GM04503 (cell line): ENCODE results near the gene CABP7.

Source experiments
- DNase-seq: peaks from one replicate; pipeline ENCODE4 v3.0.0-alpha.2; 2012; ENCODE audit warnings: low read depth

CABP7 gene

GRCh38 chr22:29719899-29720645 lies at the start of gene CABP7:
Gene CABP7, plus strand, starts transcription at chr22:29720003. Its CDS starts 422 bp downstream, at chr22:29720425.
- no peak for DNase-seq

- no peak for DNase-seq
Measured at GRCh38 chr22:29670626-29671025, 49.2 kb upstream of the CABP7 start.

DNA sequence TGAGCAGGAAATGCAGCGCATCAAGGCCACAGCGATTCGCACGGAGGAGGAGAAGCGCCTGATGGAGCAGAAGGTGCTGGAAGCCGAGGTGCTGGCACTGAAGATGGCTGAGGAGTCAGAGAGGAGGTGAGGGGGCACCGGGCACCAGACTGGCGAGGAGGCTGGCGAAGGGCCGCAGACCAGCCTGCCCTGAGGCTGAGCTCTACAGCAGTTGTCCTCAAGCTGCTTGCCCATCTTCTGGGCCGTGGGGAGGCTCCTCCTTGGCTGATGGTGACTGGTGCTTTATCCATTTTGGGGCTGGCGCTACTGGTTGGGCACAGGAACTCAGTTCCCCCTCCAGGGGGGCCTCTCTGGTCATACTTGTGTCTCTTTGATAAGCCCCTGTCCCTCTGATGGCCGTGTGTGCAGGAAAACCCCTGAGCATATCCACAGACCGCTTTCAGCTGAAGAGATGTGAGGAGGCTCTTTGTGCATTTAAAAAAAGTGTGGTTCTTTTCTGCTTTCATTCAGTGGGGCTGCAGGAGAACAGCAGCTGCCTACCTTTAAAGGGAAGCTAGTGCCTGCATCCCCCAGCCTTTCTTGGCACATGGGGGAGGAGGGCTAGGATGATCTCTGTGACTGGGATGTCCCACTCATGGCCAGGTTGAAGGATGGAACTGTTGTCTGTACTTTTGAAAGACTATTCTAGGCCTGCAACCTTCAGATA lies 46.3 kb upstream of the CABP7 start:
- DNase-seq, result no peak

DNA sequence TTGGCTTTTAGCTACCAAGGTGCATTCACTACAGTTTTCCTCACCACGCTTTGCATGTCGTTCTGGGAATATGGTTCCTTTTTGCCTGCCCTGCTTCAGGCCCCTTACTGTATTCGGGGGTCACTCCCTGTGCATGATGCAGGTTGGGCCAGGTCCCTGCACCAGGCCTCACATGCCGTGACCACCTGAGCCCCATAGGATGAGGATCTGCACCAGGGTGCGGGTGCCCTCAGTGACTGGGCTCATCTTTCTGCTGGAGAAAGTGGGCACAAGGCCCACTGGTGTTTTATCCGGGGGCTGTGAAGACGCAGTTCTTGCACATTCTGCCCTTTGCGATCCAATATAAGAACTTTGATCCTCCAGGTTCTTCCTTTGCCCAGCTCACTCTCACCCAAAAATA lies 45.7 kb upstream of the CABP7 start:
- DNase-seq, result no peak

GRCh38 chr22:29679316-29679715 lies 40.5 kb upstream of the CABP7 start:
- no peak for DNase-seq

DNA sequence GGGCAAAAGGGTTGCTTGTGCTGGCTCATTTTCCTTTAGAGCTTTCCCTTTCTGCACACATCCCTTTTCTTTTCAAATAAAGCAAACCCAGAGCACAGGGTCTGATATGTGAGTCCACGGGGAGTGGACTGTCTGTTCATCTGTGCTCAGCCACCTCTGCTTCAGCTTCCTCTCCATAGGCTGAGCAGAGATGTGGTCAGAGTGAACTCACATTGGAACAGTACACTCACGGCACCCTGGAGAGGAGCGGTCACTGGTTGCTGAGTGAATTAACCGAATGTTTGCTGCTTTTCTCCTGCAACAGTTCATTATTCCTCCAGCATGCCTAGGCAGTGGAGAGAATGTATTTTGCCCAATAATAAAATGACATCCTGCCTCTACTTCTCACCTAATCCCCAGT lies 36.3 kb upstream of the CABP7 start:
- DNase-seq, result no peak

DNA sequence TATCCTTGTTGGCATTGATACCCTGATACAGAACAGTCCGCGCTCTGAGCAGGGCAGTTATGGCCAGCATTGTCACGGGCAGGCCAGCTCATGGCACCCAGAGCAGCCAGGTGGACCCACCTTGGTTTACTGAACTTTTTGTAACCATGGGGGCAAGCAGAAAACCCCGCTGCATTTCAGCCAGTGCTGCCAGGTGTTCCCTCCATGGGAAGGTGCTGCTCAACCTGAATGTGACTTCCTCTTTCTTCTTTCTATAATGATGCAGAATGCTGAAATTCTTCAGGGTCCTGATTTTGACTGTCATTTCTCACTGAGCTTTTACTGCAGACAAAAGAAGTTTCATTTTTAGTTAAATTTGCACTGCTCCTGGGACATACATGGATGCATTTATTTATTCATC lies 35.6 kb upstream of the CABP7 start:
- no peak for DNase-seq

DNA sequence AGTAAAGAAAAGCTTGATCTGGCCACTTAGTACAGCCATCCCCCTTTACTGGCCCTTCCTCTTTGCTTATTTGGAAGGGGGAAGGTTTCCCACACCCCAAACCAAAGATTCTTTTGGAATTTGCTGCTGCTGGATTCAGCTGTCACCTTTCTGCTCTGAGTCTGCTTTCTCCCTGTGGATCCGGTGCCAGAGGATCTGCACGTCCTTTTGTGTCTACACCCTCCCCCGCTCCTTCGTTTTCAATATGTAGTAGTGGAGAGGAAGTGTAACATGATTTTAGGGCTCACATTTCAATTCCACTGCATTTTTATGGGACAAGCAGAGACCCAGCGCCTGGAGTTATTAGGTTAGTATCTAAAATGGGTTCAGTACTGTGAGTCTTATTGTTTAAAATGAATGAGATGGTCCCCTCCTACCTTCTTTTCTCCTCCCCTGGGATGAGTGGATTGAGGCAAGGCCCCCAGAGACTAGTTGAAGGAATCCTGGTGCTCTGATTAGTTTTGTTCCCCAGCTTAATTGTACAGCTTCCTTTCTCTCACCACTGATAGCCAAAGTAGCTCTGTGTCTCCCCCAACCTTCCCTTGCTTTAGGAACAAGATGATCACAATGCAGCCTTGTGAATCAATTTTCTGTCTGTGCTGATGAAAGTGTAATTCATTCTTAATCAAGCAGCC lies 30.5 kb upstream of the CABP7 start:
- DNase-seq, result no peak

GRCh38 chr22:29689880-29690213 lies 30.0 kb upstream of the CABP7 start:
- no peak for DNase-seq

- no peak for DNase-seq
Measured at GRCh38 chr22:29690476-29690875, 29.3 kb upstream of the CABP7 start.

- DNase-seq, result no peak
Measured at GRCh38 chr22:29691636-29692326, 28.0 kb upstream of the CABP7 start.

DNA sequence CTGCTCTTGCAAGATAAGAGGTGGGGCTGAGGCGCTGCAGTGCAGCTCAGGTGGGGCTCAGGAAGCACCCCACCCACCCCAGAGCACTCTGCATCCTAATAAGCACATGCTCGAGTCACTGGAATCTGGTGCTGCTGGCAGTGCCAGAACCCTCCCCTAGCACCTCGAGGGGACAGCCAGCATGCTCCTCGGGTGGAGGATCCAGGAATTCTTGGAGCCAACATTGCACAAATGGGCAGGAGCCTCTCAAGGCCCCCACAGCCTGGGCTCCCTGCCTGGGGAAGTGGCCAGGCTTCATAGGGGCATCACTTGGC lies 27.5 kb upstream of the CABP7 start:
- DNase-seq, result no peak

DNA sequence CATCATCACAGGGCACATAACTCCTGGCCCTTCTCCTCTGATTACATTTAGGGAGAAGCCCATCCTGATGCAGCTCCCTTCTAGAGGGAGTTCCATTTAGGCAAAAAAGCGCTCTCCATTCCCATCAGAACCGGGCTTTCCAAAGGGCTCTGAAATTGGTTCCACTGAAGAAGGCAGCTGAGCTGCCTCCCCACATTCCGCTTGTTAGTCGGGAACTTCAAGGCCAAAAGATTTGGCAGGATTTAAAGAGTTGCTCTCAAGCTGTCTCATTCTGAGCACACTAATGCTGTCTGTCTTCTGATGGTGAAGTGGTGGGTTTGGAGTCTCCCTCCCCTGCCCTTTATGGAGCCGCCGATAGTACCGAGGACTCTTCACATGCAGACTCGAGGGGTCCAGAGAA lies 26.6 kb upstream of the CABP7 start:
- no peak for DNase-seq

DNA sequence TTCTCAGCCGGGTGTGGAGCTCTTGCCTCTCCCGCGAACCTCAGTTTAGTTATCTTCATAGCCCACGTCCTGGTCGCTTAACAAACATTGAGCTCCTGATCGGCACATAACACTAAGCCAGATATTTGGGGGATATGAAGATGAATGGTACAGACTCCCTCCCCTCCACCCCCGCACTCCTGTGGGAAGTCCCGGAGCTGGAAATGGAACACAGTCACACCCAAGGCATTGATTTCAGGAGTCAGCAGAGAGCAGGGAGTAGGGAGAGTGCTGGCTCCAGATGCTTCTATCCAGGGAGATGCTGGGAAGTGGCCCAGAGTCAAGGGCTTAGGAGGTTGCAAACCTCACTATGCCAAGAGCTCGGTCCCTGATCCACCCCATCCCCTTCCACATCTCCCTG lies 26.1 kb upstream of the CABP7 start:
- DNase-seq, result no peak

GRCh38 chr22:29695129-29695926 lies 24.5 kb upstream of the CABP7 start:
- no peak for DNase-seq

DNA sequence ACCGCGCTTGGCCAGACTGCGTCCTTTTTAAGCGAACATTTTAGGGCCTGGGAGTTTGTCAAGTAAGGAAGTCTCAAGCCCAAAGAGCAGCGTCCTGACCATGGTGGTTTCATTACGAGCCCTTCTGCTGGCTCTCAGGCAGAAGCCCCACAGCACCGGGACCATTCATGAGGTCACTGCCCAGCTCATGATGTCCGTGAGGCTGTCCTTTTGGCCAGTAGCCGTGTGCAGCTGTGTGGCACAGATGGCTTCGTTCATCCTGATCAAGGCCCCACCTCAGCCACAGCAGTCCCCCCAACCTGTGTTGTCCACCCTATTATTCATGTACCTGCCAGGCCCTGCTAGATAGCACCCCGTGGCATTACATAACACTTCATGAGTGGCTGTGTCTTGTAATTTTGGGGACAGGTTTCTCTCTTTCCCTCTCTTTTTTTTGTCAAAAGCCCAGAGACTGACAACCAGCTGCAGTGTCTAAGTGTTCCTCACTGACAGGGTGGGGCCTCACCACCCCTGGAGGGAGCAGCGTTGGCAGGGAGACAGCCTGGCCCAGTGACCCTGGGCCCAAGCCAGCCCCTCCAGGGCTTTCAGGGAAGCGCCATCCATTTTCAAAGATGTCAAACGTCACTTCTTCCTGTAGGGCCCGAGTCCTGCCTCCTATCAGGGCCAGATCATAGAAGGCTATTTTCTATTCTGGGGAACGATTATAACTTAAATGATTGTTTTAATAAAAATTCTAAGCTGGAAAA lies 21.8 kb upstream of the CABP7 start:
- no peak for DNase-seq

DNA sequence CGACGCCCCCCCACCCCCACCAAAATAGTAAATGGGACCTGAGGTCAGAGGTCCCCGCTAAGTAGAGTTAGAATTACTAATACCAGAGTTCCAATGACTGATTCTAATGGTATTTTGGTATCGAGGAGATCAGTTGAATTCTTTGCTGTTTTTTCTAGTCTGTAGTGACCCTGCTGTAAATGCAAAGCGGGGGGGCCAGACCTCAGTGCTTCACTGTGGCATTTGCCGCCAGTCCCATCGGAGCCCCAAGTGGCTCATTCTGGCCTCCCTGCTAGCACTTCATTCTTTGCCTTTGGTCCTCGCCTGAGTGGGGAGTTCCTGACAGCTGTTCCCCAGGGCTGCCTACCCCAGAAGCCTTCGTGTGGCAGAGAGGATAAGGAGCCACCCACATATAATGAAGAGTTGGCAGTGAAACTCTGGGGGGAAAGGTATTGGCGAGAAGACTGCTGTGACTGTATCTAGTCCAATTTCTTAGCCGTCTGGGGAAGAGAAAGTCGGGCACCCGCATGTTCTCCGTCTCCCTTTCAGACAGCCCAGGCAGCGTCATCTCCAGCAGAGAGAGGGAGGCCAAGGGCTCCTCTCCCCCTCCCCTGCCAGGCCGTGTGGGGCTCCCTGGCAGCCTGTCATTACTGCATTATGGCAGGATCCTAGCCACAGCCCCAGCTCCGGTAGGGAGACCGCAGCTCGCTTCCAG lies 19.4 kb upstream of the CABP7 start:
- no peak for DNase-seq

GRCh38 chr22:29700900-29701154 lies 19.0 kb upstream of the CABP7 start:
- no peak for DNase-seq

DNA sequence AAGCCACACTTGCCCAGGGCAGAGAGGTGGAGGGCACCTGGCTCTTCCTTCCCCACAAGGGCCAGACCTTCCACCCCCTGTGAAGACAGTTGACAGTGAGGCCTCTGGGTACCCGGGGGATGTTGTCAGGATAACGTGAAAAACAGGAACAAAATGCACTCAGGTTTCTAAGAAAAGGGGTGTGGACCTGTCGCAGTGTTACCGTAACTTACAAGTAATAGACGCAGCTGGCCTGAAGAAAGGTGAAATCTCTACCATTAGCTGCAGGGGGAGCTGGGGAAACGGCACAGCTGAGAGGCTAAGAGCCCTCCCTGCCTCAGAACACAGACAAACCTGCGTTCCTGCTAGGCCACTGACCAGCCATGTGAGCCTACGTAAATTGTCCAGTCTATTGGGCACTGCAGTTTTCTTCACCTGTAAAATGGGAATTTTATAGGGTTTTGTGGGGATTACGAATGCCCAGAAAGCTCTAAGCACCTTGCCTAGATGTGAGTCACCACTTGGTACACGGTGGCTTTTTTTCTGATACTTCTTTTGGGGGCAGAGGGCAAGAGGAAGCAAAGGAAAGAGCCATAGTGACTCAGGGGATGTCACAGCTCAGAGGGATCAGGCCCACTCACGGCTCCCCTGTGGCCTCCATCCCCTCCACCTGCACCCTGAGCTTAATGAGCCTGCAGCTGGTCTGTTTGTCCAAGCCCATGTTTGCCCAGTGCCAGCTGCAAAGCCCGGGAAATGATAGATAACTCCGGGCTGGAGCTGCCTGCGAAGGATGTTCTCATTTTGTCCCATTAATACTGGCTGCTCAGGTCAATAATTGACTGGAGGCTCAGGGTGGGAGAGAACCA lies 18.4 kb upstream of the CABP7 start:
- DNase-seq, result no peak
